ENCODE data around the gene RPA1.

GRCh38 chr17:1898332-1898731 lies 68.5 kb downstream of the RPA1 start:
- TF ChIP-seq, protein P1, sequence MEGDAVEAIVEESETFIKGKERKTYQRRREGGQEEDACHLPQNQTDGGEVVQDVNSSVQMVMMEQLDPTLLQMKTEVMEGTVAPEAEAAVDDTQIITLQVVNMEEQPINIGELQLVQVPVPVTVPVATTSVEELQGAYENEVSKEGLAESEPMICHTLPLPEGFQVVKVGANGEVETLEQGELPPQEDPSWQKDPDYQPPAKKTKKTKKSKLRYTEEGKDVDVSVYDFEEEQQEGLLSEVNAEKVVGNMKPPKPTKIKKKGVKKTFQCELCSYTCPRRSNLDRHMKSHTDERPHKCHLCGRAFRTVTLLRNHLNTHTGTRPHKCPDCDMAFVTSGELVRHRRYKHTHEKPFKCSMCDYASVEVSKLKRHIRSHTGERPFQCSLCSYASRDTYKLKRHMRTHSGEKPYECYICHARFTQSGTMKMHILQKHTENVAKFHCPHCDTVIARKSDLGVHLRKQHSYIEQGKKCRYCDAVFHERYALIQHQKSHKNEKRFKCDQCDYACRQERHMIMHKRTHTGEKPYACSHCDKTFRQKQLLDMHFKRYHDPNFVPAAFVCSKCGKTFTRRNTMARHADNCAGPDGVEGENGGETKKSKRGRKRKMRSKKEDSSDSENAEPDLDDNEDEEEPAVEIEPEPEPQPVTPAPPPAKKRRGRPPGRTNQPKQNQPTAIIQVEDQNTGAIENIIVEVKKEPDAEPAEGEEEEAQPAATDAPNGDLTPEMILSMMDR (IDR thresholded peaks at IDR 0.05): no peak
- TF ChIP-seq MXD4 (CRISPR knock-in tag; IDR thresholded peaks at IDR 0.05; ENCODE audit: borderline replicate concordance): no peak
- no peak for TF ChIP-seq USF1 (CRISPR knock-in tag; IDR thresholded peaks at IDR 0.05)
- TF ChIP-seq MAX (CRISPR knock-in tag; IDR thresholded peaks at IDR 0.05): no peak
- TF ChIP-seq E2F5 (CRISPR knock-in tag; IDR thresholded peaks at IDR 0.05): no peak
- no peak for TF ChIP-seq ZNF232 (CRISPR knock-in tag; IDR thresholded peaks at IDR 0.05)

Data from WTC11 (cell line).